ENCODE data around the gene FRAT1.

DNA sequence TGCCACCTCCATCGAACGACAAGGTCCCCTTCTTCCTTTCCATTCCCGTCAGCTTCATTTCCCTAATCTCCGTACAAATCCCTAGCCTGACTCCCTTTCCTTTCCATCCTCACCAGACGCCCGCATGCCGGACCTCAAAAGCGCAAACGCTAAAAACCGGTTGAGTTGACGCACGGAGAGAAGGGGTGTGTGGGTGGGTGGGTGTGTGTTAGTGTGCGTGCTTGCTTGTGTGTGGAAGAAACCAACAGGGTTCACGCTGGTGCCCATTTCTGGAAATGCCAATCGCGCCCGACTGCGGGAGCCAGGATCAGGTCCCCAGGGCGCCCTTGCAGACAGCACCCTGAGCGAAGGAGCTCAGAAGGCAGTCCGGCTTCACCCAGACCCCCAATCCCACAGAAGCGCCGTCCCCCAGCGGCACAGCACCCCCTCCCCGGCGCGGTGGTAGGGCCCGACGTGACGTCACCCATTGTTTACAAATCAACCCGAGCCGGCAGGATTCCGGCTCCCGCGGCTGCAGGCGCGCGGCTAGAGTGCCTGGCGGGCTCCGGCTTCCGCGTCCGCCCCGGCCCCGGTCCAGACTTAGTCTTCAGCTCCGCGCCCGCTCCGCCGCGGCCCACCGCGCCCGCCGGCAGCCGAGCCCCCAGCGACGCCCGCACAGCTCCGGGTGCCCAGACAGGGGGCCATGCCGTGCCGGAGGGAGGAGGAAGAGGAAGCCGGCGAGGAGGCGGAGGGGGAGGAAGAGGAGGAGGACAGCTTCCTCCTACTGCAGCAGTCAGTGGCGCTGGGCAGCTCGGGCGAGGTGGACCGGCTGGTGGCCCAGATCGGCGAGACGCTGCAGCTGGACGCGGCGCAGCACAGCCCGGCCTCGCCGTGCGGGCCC lies at the start of gene FRAT1:
- TF ChIP-seq GATAD2B (conservative IDR thresholded peaks at IDR 0.05; ENCODE audit: low read depth) = peak; percentile 89; the same call in 1 of the 2 replicates
- TF ChIP-seq SREBF2 (IDR thresholded peaks at IDR 0.05; ENCODE audit: low read length) = no peak
